Osteocyte (in vitro differentiated cells): ENCODE data around the gene PRDM11. TPM values are rescaled to one million over a fixed set of nuclear protein-coding genes. Genes with fewer than 3 reads are reported as not detected.

Source experiments
- DNase-seq: peaks from one replicate; pipeline ENCODE4 v3.0.0; 2021; ENCODE audit warnings: mixed read lengths; ENCODE audit not compliant: unreplicated experiment; ENCODE audit errors: extremely low spot score
- H3K27ac Mint-ChIP-seq: one replicate; pipeline ENCODE4 v1.8.0; 2021; ENCODE audit warnings: mild to moderate bottlenecking, mixed read lengths; ENCODE audit not compliant: unreplicated experiment
- H3K27me3 Mint-ChIP-seq: one replicate; pipeline ENCODE4 v1.8.0; 2021; ENCODE audit warnings: mixed read lengths; ENCODE audit not compliant: unreplicated experiment
- H3K36me3 Mint-ChIP-seq: one replicate; pipeline ENCODE4 v1.8.0; 2021; ENCODE audit warnings: mixed read lengths; ENCODE audit not compliant: unreplicated experiment
- H3K4me1 Mint-ChIP-seq: one replicate; pipeline ENCODE4 v1.8.0; 2021; ENCODE audit warnings: mixed read lengths; ENCODE audit not compliant: unreplicated experiment
- H3K4me3 Mint-ChIP-seq: one replicate; pipeline ENCODE4 v1.8.0; 2021; ENCODE audit warnings: mild to moderate bottlenecking, moderate library complexity, mixed read lengths; ENCODE audit not compliant: unreplicated experiment
- H3K9me3 Mint-ChIP-seq: one replicate; pipeline ENCODE4 v1.8.0; 2021; ENCODE audit warnings: mixed read lengths; ENCODE audit not compliant: unreplicated experiment
- total RNA-seq: library from RNA; stranded (reverse); gene quantifications from 2 replicates; pipeline ENCODE4 v1.2.1, GENCODE V29; 2021
- TF ChIP-seq, protein P1 (sequence below): fragments of 200-600 bp; sonication (generic); IDR thresholded peaks from 2 replicates; pipeline ENCODE4 v1.5.0; 2021; ENCODE audit warnings: antibody characterized with exemption, mild to moderate bottlenecking, moderate library complexity

The PRDM11 gene
- total RNA-seq, 1 donor from 2014 or later: 25.4 TPM

DNA sequence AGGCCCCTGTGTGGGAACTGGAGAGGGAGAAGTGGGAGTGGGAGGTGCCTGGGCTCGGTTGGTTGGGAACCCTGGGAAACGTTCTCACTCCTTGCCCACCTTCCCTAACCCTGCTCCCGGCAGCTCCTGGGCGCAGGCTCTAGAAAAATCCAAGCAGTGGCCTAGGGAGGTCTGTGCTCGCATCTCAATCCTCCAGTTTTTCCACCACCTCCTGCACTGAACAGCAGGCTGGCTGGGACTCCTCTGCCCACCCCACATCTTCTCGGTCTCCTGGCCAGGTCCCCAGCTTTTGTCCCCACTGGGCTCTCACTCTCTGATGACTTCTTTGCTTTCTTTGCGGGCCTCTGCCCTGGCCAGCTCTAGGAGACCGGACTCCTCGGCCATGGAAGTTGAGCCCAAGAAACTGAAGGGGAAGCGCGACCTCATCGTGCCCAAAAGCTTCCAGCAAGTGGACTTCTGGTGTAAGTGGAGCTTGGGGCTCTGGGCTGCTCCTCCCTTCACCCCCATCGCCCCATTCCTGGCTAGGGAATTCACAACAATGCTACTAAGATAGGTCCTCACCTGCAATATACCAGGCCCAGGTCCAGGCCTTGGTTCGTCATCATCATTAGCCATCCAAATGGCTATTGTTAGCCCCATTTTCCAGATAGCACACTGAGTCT is 35.6 kb downstream of the PRDM11 start:
- H3K36me3 Mint-ChIP-seq: no peaks in the 10 kb centered on the region
- peak overlapping the region; percentile 85 for H3K27ac Mint-ChIP-seq
- no peaks in the 10 kb centered on the region for H3K27me3 Mint-ChIP-seq
- peaks cover 42% of the 10 kb centered on the region for H3K4me1 Mint-ChIP-seq
- TF ChIP-seq, protein P1, sequence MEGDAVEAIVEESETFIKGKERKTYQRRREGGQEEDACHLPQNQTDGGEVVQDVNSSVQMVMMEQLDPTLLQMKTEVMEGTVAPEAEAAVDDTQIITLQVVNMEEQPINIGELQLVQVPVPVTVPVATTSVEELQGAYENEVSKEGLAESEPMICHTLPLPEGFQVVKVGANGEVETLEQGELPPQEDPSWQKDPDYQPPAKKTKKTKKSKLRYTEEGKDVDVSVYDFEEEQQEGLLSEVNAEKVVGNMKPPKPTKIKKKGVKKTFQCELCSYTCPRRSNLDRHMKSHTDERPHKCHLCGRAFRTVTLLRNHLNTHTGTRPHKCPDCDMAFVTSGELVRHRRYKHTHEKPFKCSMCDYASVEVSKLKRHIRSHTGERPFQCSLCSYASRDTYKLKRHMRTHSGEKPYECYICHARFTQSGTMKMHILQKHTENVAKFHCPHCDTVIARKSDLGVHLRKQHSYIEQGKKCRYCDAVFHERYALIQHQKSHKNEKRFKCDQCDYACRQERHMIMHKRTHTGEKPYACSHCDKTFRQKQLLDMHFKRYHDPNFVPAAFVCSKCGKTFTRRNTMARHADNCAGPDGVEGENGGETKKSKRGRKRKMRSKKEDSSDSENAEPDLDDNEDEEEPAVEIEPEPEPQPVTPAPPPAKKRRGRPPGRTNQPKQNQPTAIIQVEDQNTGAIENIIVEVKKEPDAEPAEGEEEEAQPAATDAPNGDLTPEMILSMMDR: no peak
- H3K4me3 Mint-ChIP-seq: peak overlapping the region; percentile 64
- H3K9me3 Mint-ChIP-seq: no peaks in the 10 kb centered on the region
- no peak for DNase-seq

DNA sequence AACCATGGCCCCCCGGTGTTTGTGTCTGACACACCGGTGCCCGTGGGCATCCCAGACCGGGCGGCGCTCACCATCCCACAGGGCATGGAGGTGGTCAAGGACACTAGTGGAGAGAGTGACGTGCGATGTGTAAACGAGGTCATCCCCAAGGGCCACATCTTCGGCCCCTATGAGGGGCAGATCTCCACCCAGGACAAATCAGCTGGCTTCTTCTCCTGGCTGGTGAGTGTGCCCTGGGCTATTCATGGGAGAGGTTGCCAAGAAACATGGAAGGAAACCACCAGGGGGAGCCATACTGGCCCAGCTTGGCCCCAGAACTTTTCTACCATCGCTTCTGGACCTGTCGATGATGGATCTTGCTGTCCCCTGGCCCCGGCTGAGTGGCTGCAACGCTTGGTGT is 36.5 kb downstream of the PRDM11 start:
- TF ChIP-seq, protein P1: peak; percentile 51
- no peaks in the 10 kb centered on the region for H3K36me3 Mint-ChIP-seq
- no peaks in the 10 kb centered on the region for H3K27me3 Mint-ChIP-seq
- H3K27ac Mint-ChIP-seq: no peak overlapping the region
- H3K4me1 Mint-ChIP-seq: peaks cover 34% of the 10 kb centered on the region
- no peak for DNase-seq
- H3K9me3 Mint-ChIP-seq: no peaks in the 10 kb centered on the region
- H3K4me3 Mint-ChIP-seq: no peak overlapping the region

DNA sequence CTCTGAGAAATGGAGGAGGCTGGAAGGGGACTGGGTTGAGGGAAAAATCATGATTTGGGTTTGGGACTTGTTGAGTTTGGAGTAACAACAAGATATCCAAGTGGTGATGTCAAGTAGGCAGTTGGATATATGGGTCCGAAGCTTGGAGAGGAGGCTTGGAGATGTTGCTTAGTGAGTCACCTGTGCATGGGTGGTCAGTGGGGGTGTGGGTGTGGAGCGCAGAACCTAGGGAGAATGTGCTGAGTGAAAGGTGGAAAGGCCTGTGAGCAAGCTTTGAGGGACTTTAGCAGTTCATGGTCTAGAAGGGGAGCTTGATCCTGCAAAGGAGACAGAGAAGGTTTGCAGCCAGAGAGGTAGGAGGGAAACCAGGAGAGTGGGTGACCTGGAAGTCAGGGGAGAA is 38.2 kb downstream of the PRDM11 start:
- Mint-ChIP-seq H3K36me3 (peaks cover 11% of the 10 kb centered on the region), H3K4me3 (no peak overlapping the region), H3K27ac (no peak overlapping the region), H3K27me3 (no peaks in the 10 kb centered on the region), H3K9me3 (no peaks in the 10 kb centered on the region), H3K4me1 (peaks cover 24% of the 10 kb centered on the region)
- TF ChIP-seq, protein P1: no peak
- no peak for DNase-seq

DNA sequence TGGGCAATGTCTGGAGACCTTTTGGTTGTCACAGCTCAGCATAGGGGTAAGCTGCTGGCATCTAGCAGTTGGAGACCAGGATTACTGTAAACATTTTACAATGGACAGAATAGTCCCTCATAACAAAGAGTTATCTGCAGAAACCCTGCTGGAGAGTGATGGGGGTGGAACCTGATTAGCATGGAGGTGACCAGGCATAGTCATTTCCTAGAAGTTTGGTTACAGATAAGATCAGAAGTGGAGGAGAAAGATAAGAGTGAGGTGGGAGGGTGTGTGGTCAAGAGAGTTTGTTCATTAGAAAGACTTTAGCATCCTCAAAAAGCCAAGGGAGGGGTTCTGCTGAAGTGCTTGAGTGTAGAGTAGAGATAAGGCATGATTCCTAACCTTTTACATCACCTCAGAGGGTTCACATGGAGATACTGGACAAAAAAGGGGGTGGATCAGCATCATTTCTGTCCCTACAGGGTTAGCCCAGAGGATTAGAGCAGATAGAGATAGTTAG is 38.8 kb downstream of the PRDM11 start:
- no peak for DNase-seq

DNA sequence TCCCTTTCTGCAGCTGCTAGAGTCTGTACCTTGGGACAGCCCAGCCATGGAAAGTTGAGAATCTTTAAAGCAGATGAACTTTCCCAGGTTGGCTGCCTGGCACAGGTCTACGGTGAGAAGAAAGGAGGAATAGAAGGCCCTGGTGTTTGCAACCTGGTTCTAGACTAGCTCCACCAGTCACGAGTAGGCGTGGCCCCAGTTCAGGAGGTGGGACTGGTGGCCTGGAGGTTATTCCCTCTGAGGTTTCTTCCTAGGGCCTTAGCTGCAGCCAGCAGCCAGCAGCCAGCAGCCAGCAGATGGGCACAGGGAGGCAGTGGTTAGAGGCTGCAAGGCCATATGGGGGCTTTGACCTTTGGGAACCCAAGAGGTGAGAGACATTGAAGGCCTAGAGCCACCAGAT is 40.9 kb downstream of the PRDM11 start:
- Mint-ChIP-seq H3K36me3 (peaks cover 23% of the 10 kb centered on the region), H3K27ac (no peak overlapping the region), H3K4me3 (no peak overlapping the region), H3K27me3 (no peaks in the 10 kb centered on the region), H3K4me1 (peaks cover 9% of the 10 kb centered on the region), H3K9me3 (no peaks in the 10 kb centered on the region)
- TF ChIP-seq, protein P1: no peak
- DNase-seq: no peak

More for the DNA sequence above, 38.8 kb downstream of the PRDM11 start:
- peaks cover 19% of the 10 kb centered on the region for H3K4me1 Mint-ChIP-seq
- TF ChIP-seq, protein P1: no peak
- H3K4me3 Mint-ChIP-seq: no peak overlapping the region
- H3K36me3 Mint-ChIP-seq: peaks cover 13% of the 10 kb centered on the region
- no peak overlapping the region for H3K27ac Mint-ChIP-seq
- no peaks in the 10 kb centered on the region for H3K9me3 Mint-ChIP-seq
- H3K27me3 Mint-ChIP-seq: no peaks in the 10 kb centered on the region
